ENCODE measurements around the gene GJB5. TPM values are rescaled to one million over a fixed set of nuclear protein-coding genes. Genes with fewer than 3 reads are reported as not detected.

GJB5 gene
- total and polyA plus RNA-seq, 10 of the 15 experiments (the other 5 are each of a cell fraction or from before 2014, with no cell fraction given) = not detected

DNA sequence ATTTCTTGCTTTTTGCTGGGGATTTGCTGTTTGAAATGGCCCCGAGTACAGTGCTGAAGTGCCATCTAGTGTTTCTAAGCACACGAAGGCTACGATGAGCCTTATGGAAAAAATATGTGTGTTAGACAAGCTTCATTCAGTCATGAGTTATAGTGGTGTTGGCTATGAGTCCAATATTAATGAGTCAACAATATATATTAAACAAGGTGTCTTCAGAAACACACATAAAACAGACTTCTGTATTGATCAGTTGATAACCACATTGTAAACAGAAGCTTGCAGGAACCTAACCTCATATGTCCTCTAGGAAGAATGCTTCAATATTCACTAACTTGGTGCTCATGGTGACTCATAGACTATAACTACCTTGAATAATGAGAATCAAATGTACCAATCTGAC lies 1.7 kb upstream of the GJB5 start:
- TF ChIP-seq CBX5 (IDR thresholded peaks at IDR 0.05; ENCODE audit: low read depth) (no peak), SIX5 (IDR thresholded peaks at IDR 0.05; ENCODE audit: low read depth, low read length, severe bottlenecking) (no peak), IKZF1 (conservative IDR thresholded peaks at IDR 0.05) (no peak)
- TF ChIP-seq, protein P1, sequence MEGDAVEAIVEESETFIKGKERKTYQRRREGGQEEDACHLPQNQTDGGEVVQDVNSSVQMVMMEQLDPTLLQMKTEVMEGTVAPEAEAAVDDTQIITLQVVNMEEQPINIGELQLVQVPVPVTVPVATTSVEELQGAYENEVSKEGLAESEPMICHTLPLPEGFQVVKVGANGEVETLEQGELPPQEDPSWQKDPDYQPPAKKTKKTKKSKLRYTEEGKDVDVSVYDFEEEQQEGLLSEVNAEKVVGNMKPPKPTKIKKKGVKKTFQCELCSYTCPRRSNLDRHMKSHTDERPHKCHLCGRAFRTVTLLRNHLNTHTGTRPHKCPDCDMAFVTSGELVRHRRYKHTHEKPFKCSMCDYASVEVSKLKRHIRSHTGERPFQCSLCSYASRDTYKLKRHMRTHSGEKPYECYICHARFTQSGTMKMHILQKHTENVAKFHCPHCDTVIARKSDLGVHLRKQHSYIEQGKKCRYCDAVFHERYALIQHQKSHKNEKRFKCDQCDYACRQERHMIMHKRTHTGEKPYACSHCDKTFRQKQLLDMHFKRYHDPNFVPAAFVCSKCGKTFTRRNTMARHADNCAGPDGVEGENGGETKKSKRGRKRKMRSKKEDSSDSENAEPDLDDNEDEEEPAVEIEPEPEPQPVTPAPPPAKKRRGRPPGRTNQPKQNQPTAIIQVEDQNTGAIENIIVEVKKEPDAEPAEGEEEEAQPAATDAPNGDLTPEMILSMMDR (IDR thresholded peaks at IDR 0.05 in 2 of 3, conservative IDR thresholded peaks at IDR 0.05 in 1 of 3; ENCODE audit: control insufficient read depth in 2 of 3, extremely low read depth in 1 of 3, insufficient read depth in 1 of 3, low read depth in 3 of 3, low read length in 3 of 3) = 0 out of 6 replicates have a peak, but pooled peaks of 1 of the 3 experiments have one; percentile 1
- H3K9ac ChIP-seq (ENCODE audit: control insufficient read depth, insufficient read depth, low read length) = no peak overlapping the region
- no peaks in the 10 kb centered on the region for H3K36me3 ChIP-seq (ENCODE audit: control insufficient read depth in 2 of 2, insufficient read depth in 2 of 2, low read length in 1 of 2)
- no peak overlapping the region for H3K4me3 ChIP-seq
- ChIA-PET SMC1A (ENCODE audit: uncharacterized antibody, unreplicated experiment) (interaction anchor here (2.3 kb wide), 1 partner anchor 10 kb away, joined by 11 read pairs; no protein-coding TSS in a partner anchor), RAD21 (ENCODE audit: unreplicated experiment) (no interaction called here), POLR2A (no interaction called here), CTCF (interaction anchor here (1.2 to 4.3 kb wide), 3 partner anchors 9 to 1128 kb away, joined by 3 to 16 read pairs (median 3); no protein-coding TSS in a partner anchor)
- ATAC-seq = no peak
- no peak overlapping the region for H3K27ac ChIP-seq (ENCODE audit: control insufficient read depth, insufficient read depth)
- no TSS peak for BruUV-seq (replicated peaks)
- no peak overlapping the region for H3K4me2 ChIP-seq (ENCODE audit: control insufficient read depth, insufficient read depth)
- H3K79me2 ChIP-seq (ENCODE audit: control insufficient read depth, insufficient read depth, low read length) = no peaks in the 10 kb centered on the region
- H4K20me1 ChIP-seq (ENCODE audit: control insufficient read depth, insufficient read depth) = no peaks in the 10 kb centered on the region
- no peak overlapping the region for H2AFZ ChIP-seq (ENCODE audit: control insufficient read depth, low read depth, low read length)
- no peak for DNase-seq (ENCODE audit: low read depth, low spot score)
- H3K4me1 ChIP-seq (ENCODE audit: control insufficient read depth, insufficient read depth, low read length) = no peaks in the 10 kb centered on the region
- no peaks in the 10 kb centered on the region for H3K9me3 ChIP-seq (replicated peaks; ENCODE audit: control insufficient read depth, insufficient read depth, low read length)
- in situ Hi-C loops (cut with MboI) (no loop called here), intact Hi-C loops (cut with micrococcal nuclease; ENCODE audit: unreplicated experiment) (no loop called here)
- WGBS (ENCODE audit: insufficient coverage, insufficient replicate concordance, low lambda C conversion rate, missing lambda C conversion rate) = 66% methylated on average over 3 of the region's 3 CpGs
- FAIRE-seq = no peak
- H3K27me3 ChIP-seq (replicated peaks in 1 of 2; ENCODE audit: control insufficient read depth in 2 of 2, insufficient read depth in 2 of 2, low read length in 1 of 2) = no peaks in the 10 kb centered on the region; a peak in 2 of 4 replicates

DNA sequence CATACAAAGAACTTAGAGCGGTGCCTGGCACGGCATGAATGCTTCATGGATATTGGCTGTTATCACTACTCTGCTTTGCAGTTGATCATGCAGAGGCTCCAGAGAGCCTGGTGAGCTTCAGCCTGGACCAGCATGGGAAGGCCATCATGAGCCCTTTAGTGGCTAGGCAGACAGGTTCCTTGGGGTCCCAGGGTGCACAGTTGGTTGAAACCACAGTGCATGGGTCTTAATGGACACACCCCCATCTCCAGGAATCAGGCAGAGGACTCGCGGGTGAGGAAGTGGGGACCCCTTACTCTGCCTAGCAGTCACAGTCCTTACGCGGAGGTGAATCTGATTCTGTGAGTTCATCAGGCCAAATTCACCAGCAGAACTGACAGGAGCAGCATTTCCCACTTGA lies 1.1 kb downstream of the GJB5 start:
- CTCF ChIA-PET = no interaction called here

More for the DNA sequence above, 1.1 kb downstream of the GJB5 start:
- no peak overlapping the region for H3K4me3 ChIP-seq
- no peak for ATAC-seq
- no peaks in the 10 kb centered on the region for H3K36me3 ChIP-seq (ENCODE audit: control insufficient read depth in 2 of 2, insufficient read depth in 2 of 2, low read length in 1 of 2)
- FAIRE-seq = no peak
- H3K4me1 ChIP-seq (ENCODE audit: control insufficient read depth, insufficient read depth, low read length) = no peaks in the 10 kb centered on the region
- TF ChIP-seq BCL11A (IDR thresholded peaks at IDR 0.05; ENCODE audit: low read depth, low read length) (no peak), NR2C2 (IDR thresholded peaks at IDR 0.05; ENCODE audit: borderline replicate concordance, control insufficient read depth, insufficient read length, low read depth) (no peak), FOS (IDR thresholded peaks at IDR 0.05; ENCODE audit: borderline replicate concordance, extremely low read depth, insufficient read length) (no peak), POLR2AphosphoS5 (IDR thresholded peaks at IDR 0.05; ENCODE audit: low read length) (no peak), POLR2A (IDR thresholded peaks at IDR 0.05; ENCODE audit: low read depth, low read length) (no peak)
- H3K9me3 ChIP-seq (replicated peaks; ENCODE audit: control insufficient read depth, insufficient read depth, low read length) = no peaks in the 10 kb centered on the region
- H3K79me2 ChIP-seq (ENCODE audit: control insufficient read depth, insufficient read depth, low read length) = no peaks in the 10 kb centered on the region
- no peaks in the 10 kb centered on the region for H4K20me1 ChIP-seq (ENCODE audit: control insufficient read depth, insufficient read depth)
- H3K9ac ChIP-seq (ENCODE audit: control insufficient read depth, insufficient read depth, low read length) = no peak overlapping the region
- ChIA-PET POLR2A (interaction anchor here (0.5 kb wide), 1 partner anchor 755 kb away, joined by 4 read pairs; no protein-coding TSS in a partner anchor), RAD21 (ENCODE audit: unreplicated experiment) (no interaction called here), SMC1A (ENCODE audit: uncharacterized antibody, unreplicated experiment) (no interaction called here)
- in situ Hi-C loops (cut with MboI) = no loop called here
- H3K27me3 ChIP-seq (replicated peaks in 1 of 2; ENCODE audit: control insufficient read depth in 2 of 2, insufficient read depth in 2 of 2, low read length in 1 of 2) = no peaks in the 10 kb centered on the region; a peak in 2 of 4 replicates
- BruUV-seq (replicated peaks) = no TSS peak
- intact Hi-C loops (cut with micrococcal nuclease; ENCODE audit: unreplicated experiment) = no loop called here
- no peak overlapping the region for H3K27ac ChIP-seq (ENCODE audit: control insufficient read depth, insufficient read depth)
- DNase-seq (ENCODE audit: low read depth, low spot score) = no peak
- H2AFZ ChIP-seq (ENCODE audit: control insufficient read depth, low read depth, low read length) = no peak overlapping the region
- 67% methylated on average over 6 of the region's 6 CpGs for WGBS (ENCODE audit: insufficient coverage, insufficient replicate concordance, low lambda C conversion rate, missing lambda C conversion rate)
- no peak overlapping the region for H3K4me2 ChIP-seq (ENCODE audit: control insufficient read depth, insufficient read depth)

Measured in GM12878 (cell line).